GM18867 (cell line): ENCODE data around the gene ASB2.

ENCODE experiments used
- ATAC-seq: cut with Tn5 transposase; IDR thresholded peaks from one replicate; pipeline ENCODE4 v1.9.1; 2021; ENCODE audit warnings: mild to moderate bottlenecking, moderate library complexity; ENCODE audit not compliant: unreplicated experiment

ASB2 gene

DNA sequence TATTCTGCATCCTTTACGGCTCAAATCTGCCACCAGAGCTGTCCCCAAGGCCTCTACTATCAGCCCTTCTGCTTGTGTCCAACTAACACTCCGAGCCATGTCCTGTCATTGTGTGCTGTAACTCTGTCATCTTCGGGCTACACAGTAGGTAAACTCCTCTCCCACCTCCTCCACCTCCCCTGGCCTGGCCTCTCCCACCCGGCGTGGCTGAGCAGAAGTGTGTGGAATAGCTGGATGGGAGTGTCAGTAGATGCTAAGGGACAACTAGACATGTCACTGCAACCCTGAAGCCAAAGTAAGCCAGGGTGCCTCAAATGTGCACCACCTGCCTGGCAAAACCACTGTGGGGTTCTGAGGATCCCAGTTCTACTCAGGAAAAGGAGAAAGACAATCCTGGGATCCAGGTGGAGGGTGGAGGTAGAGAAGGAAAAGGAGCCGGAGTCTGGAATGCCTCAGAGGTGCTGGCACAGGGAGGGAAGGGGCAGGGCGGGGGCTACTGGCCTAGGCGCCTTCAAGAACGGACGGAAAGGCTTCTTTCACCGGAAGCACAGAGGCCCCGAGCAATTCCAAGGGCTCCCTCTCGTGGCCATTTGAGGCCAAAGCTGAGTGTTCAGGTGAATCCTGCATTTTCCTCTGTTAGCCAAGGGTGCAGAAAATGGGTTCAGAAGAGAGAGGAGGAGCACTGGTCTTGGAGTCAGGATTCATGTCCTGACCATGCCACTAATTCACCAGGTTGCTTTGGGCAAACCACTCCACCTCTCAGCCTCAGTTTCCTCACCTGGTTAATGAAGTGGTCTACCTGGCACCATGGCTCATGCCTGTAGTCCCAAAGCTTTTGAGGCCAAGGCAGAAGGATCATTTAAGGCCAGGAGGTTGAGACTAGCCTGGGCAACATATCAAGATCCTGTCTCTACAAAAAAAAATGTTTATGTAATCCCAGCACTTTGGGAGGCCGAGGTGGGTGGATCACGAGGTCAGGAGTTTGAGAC, 69.7 kb downstream of the ASB2 start:
- ATAC-seq, result peak; percentile 72

DNA sequence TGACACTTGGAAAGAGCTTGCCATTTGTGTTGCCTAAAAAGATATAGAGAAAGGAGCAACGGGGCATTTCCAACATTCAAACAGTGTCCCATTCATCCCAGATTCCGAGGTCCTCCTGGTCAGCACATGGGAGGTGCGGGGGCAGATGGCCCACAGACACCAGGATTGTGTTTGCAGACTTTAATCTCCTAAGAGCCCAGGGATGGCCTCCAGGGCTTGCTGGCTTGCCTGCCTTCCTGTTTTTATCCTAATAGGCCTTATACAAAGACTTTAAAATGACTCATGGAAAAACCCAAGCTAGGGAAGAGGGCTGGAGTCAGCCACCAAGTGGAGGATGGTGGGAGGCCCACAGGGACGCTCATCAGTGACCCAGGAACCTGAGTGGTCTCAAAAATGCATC, 70.7 kb downstream of the ASB2 start:
- no peak for ATAC-seq

DNA sequence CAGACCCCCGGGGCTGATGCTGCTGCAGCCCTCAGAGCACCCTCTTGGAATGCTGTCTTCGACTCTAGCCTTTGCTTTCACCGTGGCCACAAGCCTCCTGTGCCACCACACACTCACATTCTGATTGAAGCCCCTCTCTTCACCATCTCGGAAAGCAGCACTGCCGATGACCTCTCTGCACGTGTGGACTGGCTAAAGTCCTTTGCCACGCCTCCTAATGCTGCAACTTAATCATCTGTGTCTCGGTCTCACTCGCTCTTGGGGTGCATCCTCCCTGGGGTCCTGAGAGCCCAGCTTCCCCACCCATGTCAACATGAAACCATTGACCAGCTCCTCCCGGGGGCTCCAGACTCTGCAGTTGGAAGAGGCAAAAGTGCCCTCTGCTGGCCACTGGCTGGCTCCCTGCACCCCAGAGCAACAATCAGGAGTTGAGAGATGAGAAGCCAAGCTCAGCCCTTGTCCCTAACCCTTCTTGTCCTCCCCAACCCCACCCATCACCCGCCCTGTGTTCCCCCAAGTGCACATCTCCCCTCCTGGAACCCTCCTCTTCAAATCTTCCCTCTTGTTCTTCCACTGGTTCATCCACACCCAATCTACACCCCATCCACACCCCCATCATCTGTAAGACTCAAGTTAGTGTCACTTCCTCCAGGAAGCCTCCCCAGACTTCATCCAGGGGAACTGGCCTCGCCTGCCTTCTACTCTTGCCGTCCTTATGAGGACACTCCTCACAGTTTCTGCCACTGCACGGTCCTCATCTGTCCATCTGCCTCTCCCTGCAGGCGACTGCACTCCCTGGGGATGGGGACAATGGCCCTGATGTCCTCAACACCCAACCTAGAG, 72.8 kb downstream of the ASB2 start:
- ATAC-seq, result no peak

DNA sequence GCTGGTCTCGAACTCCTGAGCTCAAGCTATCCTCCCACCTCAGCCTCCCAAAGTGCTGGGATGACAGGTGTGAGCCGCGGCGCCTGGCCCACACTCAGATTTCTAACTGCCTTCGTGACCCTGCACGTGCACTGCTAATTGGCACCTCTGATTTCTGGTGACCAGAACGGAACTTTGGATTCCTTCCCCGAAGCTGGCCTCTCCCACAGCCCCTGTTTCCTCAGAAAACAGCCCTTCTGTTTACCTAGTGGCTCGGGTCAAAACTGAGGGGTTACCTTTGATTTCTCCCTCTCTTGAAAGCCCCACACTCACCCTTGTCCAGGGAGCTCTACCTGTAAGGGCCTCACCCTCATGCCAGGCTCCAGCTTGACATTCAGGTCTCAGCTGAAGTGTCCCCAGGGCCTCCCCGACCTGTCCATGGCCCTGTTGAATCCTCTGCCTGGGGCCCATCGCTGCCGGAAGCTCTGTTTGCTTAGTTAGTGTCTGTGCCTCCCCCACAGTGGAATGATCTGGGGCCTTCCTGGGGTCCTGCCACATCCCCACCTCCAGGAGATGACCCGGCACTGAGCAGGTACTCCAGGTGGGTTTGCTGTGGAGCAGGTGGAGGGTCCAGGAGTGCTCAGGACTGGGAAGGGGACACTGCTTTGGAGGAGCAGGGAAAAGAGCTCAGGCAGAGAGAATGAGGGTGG, 73.6 kb downstream of the ASB2 start:
- ATAC-seq, result no peak

DNA sequence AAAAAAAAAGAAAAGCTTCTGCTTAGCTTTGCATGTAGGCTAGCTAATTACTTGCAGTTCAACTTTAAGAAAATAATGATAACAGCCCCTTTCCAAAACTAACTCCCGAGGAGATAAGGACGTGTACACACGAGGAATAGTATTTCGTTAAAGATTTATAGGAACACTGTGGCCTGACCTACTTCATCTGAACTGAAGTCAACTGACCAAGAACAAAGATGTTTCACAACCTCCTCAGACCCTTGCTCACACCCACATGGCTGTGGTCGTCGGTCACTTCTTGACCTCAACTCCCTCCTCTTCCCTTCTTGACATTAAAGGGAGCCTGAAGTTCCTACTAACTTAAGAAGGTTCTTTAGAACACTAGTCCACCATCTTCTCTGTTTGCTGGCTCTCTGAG, 74.6 kb downstream of the ASB2 start:
- no peak for ATAC-seq

DNA sequence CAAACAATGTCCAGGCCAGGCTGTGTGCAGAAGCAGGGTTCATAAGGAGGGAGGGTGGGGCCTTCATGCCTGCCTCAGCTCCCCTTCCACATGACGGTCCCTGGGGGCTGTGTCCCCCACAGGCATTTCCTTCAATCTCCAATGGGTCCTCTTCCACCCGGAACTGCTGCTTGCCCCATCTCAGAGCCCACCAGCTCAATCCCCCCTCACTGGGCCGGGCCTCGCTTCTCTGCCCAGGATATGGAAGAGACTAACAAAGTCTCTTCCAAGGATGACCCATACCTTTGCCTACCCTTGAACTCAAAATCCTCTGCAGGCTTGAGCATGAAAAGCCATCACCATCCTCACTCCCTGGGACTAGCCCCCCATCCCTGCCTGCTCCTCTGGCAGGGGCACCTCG, 77.6 kb downstream of the ASB2 start:
- no peak for ATAC-seq

DNA sequence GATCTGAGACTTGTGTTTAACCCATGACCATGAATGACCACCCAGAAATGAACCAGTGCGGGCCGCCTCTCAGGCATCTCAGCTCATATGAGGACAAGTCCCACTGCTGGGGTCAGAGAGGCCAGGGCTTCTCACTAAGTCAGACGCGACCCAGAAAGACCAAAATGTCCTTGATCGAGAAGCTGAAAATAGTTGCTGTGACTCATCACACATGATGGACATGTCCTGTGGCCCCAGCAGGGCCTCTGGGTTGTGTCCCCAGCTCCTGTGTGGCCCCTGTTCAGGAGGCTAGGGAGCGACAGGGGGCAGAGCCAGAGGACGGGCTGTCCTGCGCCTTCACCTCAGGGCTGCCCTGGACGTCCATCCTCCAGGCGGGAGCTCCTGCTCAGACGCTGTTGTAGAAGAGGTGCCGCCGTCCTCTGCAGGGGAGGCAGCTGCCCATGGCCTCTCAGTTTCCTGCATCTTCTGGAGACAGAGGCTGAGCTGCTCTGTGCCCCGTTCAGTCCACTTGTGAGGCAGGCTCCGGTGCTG, 78.2 kb downstream of the ASB2 start:
- ATAC-seq, result no peak

DNA sequence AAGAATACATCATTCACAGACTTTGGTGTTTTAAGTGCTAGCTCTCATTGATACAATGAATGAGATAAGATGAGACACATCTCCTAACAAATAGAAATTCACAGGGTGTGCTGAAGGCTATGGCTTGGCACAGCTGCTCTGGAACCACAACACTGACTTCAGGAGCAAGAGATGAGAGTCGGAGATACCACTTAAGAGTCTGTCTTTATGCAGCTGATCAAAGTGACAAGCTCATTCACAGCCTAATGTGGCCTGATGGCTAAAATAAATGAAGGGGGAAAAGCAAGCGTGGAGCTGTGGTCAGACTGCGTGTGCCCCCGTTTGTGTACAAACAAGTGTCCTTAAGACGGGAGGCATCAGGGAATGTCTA, 78.9 kb downstream of the ASB2 start:
- no peak for ATAC-seq

DNA sequence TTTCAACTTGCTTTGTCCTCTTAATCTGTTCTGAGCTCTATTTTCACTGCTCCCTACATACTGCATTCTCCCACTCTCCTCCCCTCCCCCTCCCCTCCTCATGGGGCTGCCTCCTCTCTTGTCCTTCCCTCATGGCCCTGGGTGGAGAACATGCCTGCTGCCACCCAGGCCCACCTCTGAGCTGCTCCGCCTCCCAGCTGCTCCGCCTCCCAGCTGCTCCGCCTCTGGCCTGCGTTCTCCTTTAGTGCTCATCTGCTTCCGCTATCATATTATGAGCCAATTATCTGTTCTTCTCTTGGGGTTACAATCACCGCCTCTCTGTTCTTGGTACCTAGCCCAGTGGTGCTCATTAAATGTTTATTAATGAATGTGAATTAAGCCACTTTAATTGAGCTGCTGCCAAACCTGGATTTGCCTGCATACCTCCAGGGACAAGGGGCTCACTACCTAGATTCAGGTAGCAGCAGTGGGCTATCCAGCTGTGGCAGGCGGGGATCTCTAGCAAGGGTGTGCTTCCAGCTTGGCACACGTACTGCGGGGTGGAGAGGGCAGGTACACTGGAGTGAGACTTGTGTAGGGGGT, 81.3 kb downstream of the ASB2 start:
- no peak for ATAC-seq

DNA sequence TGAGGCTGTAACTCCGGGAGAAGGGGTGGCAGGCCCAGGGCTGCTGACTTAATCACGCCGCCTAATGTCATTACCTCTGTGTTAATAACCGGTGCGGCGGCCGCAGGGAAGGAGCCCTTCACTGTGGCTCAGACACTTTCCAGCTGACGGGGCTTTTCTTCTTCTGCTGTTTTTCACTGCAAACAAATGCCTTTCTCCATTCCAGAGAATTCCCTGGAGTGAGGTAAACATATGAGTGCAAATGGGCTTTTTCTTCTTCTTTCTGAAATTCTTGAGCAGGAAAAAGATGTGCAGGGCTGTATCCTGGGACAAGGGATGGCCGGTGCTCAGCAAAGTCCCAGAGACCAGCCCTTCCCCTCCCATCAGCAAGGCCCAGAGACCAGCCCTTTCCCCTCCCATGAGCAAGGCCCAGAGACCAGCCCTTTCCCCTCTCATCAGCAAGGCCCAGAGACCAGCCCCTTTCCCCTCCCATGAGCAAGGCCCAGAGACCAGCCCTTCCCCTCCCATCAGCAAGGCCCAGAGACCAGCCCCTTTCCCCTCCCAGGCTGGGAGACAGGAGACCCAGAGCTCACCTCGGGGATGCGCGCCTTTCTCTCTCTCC, 82.6 kb downstream of the ASB2 start:
- no peak for ATAC-seq

DNA sequence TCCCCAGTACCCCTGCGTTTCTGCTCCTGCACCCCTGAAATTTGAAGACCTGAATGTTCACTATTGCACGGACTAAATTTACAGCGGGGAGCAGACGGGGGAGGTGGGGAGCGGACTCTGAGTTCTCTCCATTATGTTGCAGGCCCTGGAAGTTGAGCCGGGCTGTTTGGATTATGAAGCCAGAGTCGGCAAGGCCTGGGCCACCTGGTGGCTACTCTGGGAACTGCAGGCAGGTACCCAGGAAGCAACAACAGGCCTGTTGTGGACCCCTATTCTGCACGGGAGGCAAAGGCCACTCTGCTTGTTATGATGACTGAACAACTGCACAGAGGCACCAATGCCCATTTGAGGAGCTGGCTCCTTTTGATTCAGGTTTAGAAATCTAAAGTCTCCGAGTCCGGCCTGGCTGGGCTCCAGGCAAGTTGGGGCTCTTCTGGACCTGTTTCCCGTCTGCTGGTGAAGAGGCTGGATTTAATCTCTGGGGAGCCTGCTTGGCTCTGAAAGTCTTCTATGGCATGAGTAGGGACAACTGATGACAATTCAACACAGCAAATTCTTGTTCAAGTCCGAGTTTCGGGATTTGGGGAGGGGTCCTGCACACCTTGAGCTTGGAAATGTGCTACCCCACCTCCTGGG, 83.3 kb downstream of the ASB2 start:
- peak; percentile 44 for ATAC-seq

DNA sequence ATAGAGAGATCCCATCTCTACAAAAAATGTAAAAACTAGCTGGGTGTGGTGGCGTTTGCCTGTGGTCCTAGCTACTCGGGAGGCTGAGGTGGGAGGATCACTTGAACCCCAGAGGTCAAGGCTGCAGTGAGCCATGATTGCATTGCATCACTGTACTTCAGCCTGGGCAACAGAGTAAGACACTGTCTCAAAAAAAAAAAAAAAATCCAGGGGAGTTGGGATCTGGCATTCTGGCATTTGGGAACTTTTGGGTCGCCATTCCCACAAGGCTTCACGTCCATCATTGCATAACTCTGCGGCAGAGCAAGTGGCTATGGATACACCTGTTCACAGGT, 83.9 kb downstream of the ASB2 start:
- no peak for ATAC-seq

DNA sequence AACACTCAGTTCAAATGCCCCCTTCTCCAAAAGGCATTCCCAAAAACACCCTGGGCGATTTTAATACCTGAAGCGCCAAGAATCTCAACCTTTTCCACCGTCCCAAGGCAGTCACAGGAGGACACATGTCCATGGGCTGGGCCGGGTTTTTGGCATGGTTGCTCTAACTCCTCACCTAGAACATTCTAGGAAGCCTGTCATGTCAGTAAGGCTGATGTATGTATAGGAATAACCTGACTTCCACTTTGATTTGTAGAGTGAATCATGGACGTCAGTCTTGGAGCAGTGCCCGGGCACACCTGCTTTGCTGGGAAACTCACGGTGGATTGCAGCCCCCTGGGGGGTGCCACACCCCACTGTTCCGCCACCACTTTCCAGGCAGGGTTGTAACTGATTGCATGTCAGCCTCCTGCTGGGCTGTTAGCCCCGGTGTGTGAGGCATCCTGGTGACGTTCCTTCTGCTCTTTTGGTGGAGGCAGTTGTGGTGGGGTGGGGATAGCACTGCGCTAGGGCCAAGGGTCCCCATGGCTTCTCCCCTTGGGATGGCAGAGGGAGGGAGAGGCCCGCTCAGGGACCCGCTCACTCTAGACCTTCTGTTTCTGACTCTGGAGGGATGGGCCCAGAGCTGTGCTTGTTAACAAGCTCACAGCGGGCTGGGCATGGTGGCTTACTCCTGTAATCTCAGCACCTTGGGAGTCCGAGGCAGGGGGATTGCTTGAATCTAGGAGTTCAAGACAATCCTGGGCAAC, 84.4 kb downstream of the ASB2 start:
- no peak for ATAC-seq

DNA sequence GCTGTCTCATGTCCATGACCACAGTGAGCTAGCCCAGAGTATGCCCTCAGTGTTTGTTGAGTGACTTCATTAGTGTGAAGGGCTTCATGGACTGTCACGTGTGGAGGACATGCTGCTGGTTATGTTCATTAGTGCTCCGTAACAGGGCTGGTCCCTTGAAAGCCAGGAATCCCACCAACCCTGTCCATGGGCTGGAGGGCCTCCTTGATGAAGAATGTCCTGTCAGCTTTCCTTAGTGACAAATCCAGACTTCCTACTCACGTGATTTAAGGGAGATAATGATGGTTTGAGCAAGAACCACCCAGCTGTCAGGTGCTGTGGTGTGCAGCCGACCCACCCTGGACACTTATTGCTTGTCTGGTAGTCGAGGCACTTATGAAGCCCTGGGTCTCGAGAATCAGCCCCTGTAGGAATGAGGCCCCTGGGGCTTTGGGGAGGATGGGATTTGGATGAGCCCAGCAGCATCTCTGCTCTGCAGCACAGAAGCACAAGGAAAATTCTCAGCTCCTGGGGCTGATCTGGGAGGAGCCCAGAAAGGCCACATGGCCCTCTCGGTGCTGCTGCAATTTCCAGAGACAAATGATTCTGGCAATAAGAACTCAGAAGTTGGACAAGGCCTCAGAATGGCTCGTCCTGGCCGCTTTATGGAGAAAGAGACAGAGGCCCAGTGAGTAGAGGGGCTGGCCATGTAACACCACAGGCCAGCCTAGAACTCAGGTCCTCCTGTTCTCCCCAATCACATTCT, 86.5 kb downstream of the ASB2 start:
- no peak for ATAC-seq

DNA sequence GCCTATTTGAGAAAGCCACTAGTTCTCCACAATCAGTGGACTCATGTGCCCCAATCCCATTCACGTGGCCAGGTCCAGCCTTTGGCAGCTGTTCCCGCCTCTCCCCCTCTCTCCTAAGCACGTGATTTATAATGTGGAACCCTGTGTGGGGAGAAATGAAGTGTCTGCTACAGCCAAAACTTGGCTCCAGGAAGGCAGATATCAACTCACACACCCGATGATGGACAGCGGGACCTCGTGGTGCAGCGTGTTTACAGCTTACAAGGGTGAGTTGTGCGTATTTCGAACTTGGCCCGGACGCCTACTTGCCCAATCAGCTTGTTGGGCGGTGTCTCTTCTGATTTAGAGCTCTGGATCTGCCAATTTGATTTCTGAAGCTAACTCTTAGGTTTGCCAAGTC, 87.4 kb downstream of the ASB2 start:
- no peak for ATAC-seq

DNA sequence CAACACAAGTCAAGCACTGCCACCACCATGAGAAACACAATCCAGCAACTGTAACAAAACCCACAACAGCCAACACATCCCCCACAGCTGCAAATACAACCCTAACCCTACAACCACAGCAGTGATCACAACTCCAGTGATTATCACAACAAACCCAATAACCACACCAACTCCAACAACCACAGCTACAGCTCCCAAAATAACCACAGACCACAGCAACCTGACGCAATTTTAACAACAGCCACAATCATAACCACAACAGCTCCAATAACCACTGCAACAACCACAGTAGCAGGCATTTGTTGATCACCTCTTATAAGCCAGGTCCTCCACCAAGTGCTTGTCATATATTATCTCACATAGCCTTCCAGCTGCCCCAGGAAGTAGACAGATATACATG, 91.4 kb downstream of the ASB2 start:
- no peak for ATAC-seq
